IPS-20b (cell line): ENCODE results near the gene CD22.

ENCODE experiments used
- H3K27ac ChIP-seq: one replicate; pipeline ENCODE4 v1.5.1; 2013; ENCODE audit warnings: low read length
- H3K27me3 ChIP-seq: 2 replicates; pipeline ENCODE4 v1.6.1; 2013; ENCODE audit warnings: mild to moderate bottlenecking, low read length, inconsistent platforms; ENCODE audit not compliant: insufficient read depth
- H3K36me3 ChIP-seq: 2 replicates; pipeline ENCODE4 v1.6.1; 2013; ENCODE audit warnings: low read depth, mild to moderate bottlenecking, inconsistent platforms, low read length, moderate library complexity; ENCODE audit not compliant: insufficient read depth
- H3K4me1 ChIP-seq: 2 replicates; pipeline ENCODE4 v1.6.1; 2013; ENCODE audit warnings: mild to moderate bottlenecking, control low read depth, inconsistent platforms, low read length, moderate library complexity; ENCODE audit not compliant: insufficient read depth
- H3K4me3 ChIP-seq: 2 replicates; pipeline ENCODE4 v1.5.1; 2013; ENCODE audit warnings: mild to moderate bottlenecking, low read length, inconsistent platforms
- H3K9ac ChIP-seq: 2 replicates; pipeline ENCODE4 v1.6.1; 2013; ENCODE audit warnings: low read depth, mild to moderate bottlenecking, inconsistent platforms, low read length, moderate library complexity
- H3K9me3 ChIP-seq: 2 replicates; pipeline ENCODE4 v1.6.1; 2013; ENCODE audit warnings: mild to moderate bottlenecking, low read depth, low read length, inconsistent platforms; ENCODE audit not compliant: insufficient read depth

The CD22 gene

GRCh38 chr19:35334144-35334753 lies 5.3 kb downstream of the CD22 start:
- no peaks in the 10 kb centered on the region for H3K4me1 ChIP-seq
- H3K27me3 ChIP-seq, result no peaks in the 10 kb centered on the region
- no peak overlapping the region for H3K27ac ChIP-seq
- no peak overlapping the region for H3K4me3 ChIP-seq
- no peaks in the 10 kb centered on the region for H3K36me3 ChIP-seq
- H3K9ac ChIP-seq, result no peak overlapping the region
- no peaks in the 10 kb centered on the region for H3K9me3 ChIP-seq

- H3K4me1 ChIP-seq, result no peaks in the 10 kb centered on the region
- H3K4me3 ChIP-seq, result no peak overlapping the region
- H3K36me3 ChIP-seq, result no peaks in the 10 kb centered on the region
- no peaks in the 10 kb centered on the region for H3K27me3 ChIP-seq
- no peaks in the 10 kb centered on the region for H3K9me3 ChIP-seq
- H3K27ac ChIP-seq, result no peak overlapping the region
- H3K9ac ChIP-seq, result no peak overlapping the region
Measured at GRCh38 chr19:35336166-35336955, 7.4 kb downstream of the CD22 start.

- H3K27ac ChIP-seq, result no peak overlapping the region
- H3K9me3 ChIP-seq, result no peaks in the 10 kb centered on the region
- H3K36me3 ChIP-seq, result no peaks in the 10 kb centered on the region
- no peak overlapping the region for H3K4me3 ChIP-seq
- H3K4me1 ChIP-seq, result no peaks in the 10 kb centered on the region
- H3K9ac ChIP-seq, result no peak overlapping the region
- H3K27me3 ChIP-seq, result no peaks in the 10 kb centered on the region
Measured at GRCh38 chr19:35337097-35337983, 8.4 kb downstream of the CD22 start.

GRCh38 chr19:35337984-35338296 lies 9.0 kb downstream of the CD22 start:
- no peaks in the 10 kb centered on the region for H3K27me3 ChIP-seq
- H3K36me3 ChIP-seq, result no peaks in the 10 kb centered on the region
- H3K27ac ChIP-seq, result no peak overlapping the region
- no peak overlapping the region for H3K4me3 ChIP-seq
- H3K9ac ChIP-seq, result no peak overlapping the region
- no peaks in the 10 kb centered on the region for H3K9me3 ChIP-seq
- no peaks in the 10 kb centered on the region for H3K4me1 ChIP-seq

GRCh38 chr19:35340431-35340830 lies 11.4 kb downstream of the CD22 start:
- H3K4me3 ChIP-seq, result no peak overlapping the region
- no peaks in the 10 kb centered on the region for H3K36me3 ChIP-seq
- H3K9ac ChIP-seq, result no peak overlapping the region
- no peaks in the 10 kb centered on the region for H3K27me3 ChIP-seq
- H3K9me3 ChIP-seq, result no peaks in the 10 kb centered on the region
- H3K27ac ChIP-seq, result no peak overlapping the region
- H3K4me1 ChIP-seq, result no peaks in the 10 kb centered on the region

- H3K4me1 ChIP-seq, result no peaks in the 10 kb centered on the region
- H3K9me3 ChIP-seq, result no peaks in the 10 kb centered on the region
- H3K27ac ChIP-seq, result no peak overlapping the region
- H3K36me3 ChIP-seq, result no peaks in the 10 kb centered on the region
- H3K4me3 ChIP-seq, result no peak overlapping the region
- H3K27me3 ChIP-seq, result no peaks in the 10 kb centered on the region
- H3K9ac ChIP-seq, result no peak overlapping the region
Measured at GRCh38 chr19:35341006-35341405, 12.0 kb downstream of the CD22 start.

- no peaks in the 10 kb centered on the region for H3K36me3 ChIP-seq
- H3K9ac ChIP-seq, result no peak overlapping the region
- no peaks in the 10 kb centered on the region for H3K4me1 ChIP-seq
- no peaks in the 10 kb centered on the region for H3K27me3 ChIP-seq
- H3K27ac ChIP-seq, result no peak overlapping the region
- no peak overlapping the region for H3K4me3 ChIP-seq
- no peaks in the 10 kb centered on the region for H3K9me3 ChIP-seq
Measured at GRCh38 chr19:35341565-35342225, 12.7 kb downstream of the CD22 start.

DNA sequence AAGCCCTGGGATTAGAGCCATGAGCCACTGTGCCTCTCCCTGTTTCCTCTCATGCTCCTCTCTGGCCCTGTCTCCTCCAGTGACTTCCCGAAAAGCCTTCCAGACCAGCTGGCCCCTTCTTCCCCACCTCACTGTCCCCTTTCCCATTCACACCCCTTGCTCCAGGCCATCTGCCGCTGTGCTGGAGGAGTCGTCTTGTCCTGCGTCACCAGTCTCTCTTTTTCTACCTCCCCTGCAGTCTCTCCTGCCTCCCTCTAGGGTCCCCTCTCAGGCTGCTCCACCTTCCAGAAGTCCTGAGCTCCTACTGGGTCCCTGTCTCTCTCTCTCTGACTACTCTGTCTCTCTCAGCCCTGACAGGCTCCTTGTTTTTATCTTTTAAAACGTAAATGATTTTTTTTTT lies 13.4 kb downstream of the CD22 start:
- Histone ChIP-seq H3K27ac (no peak overlapping the region), H3K4me3 (no peak overlapping the region), H3K4me1 (no peaks in the 10 kb centered on the region), H3K27me3 (0 out of 2 replicates have a peak, but pooled peaks cover 5% of the 10 kb centered on the region), H3K9ac (no peak overlapping the region), H3K36me3 (no peaks in the 10 kb centered on the region), H3K9me3 (no peaks in the 10 kb centered on the region)

DNA sequence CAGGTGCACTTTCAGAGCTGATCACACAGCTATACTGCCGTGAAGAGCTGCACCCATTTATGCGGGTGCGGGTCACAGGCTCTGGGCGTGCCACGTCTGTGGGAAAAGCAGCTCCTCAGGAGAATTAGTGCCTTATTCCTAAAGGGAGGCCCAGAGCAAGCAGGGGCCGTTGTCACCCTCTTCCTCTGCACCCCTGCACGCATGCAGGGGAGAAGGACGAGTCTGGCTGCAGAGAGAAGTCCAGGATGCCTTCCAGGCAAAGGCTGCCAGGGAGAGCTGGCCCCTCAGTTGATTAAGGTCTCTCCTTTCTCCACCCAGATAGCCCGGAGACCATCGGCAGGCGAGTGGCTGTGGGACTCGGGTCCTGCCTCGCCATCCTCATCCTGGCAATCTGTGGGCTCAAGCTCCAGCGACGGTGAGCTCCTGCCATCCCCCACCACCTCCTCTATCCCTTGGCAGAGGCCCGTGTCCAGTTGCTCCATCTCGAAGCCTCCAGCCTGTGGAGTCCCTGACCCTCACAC lies 15.6 kb downstream of the CD22 start:
- Histone ChIP-seq H3K27ac (no peak overlapping the region), H3K4me1 (no peaks in the 10 kb centered on the region), H3K9me3 (no peaks in the 10 kb centered on the region), H3K36me3 (no peaks in the 10 kb centered on the region), H3K27me3 (peaks cover 5% of the 10 kb centered on the region; the same call in 1 of the 2 replicates), H3K4me3 (no peak overlapping the region), H3K9ac (no peak overlapping the region)

DNA sequence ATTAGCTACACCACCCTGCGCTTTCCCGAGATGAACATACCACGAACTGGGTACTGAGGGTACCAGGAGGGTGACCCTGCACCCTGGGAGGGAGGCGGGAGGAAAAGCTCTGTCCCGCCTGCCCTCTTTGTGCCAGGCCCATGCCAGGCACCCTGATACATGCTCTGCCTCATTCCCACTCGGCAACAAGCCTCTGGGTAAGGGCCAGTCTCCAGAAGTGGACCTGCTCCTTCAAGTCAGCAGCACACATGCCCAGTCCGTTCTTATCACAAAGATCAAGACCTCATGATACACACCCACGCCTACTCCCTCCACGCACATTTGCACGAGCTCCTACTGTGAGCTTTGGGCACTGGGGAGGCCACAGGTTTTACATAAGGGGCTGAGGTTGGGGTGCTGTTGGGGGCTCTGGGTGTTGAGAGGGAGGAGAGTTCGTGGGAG lies 16.7 kb downstream of the CD22 start:
- Histone ChIP-seq H3K36me3 (no peaks in the 10 kb centered on the region), H3K9me3 (no peaks in the 10 kb centered on the region), H3K27ac (no peak overlapping the region), H3K9ac (no peak overlapping the region), H3K4me3 (no peak overlapping the region), H3K4me1 (no peaks in the 10 kb centered on the region), H3K27me3 (peaks cover 5% of the 10 kb centered on the region; the same call in 1 of the 2 replicates)
